HEK293T (cell line): ENCODE data around the gene PRSS48.

Experiments
- CTCF ChIA-PET: fragments of 350-600 bp; formaldehyde crosslinking; extraction: SDS; loops from one replicate; lab custom pipeline; 2021; ENCODE audit warnings: antibody characterized with exemption, inconsistent platforms; lab: Yijun Ruan, JAX
- POLR2A ChIA-PET: fragments of 350-600 bp; formaldehyde crosslinking; extraction: SDS; loops from one replicate; lab custom pipeline; 2020; ENCODE audit warnings: antibody characterized with exemption, inconsistent platforms; lab: Yijun Ruan, JAX
- DNase-seq: peaks from one replicate; pipeline ENCODE4 v3.0.0; 2012; ENCODE audit warnings: mixed read lengths; ENCODE audit errors: extremely low spot score
- ARNT ChIP-seq: fragments of 450-650 bp; IDR thresholded peaks from 2 replicates; pipeline ENCODE4 v1.6.1; 2017; ENCODE audit warnings: mild to moderate bottlenecking
- BHLHE40 ChIP-seq: fragments of 450-650 bp; IDR thresholded peaks from 2 replicates; pipeline ENCODE4 v1.6.1; 2016; ENCODE audit warnings: mild to moderate bottlenecking, moderate library complexity, borderline replicate concordance
- CTBP1 ChIP-seq: fragments of 450-650 bp; IDR thresholded peaks from 2 replicates; pipeline ENCODE4 v1.6.1; 2016; ENCODE audit warnings: borderline replicate concordance
- ELF4 ChIP-seq: fragments of 450-650 bp; IDR thresholded peaks from 2 replicates; pipeline ENCODE4 v1.6.1; 2017; ENCODE audit warnings: antibody characterized with exemption
- FOXA1 ChIP-seq: fragments of 450-650 bp; IDR thresholded peaks from 2 replicates; pipeline ENCODE4 v1.6.1; 2016; ENCODE audit warnings: mild to moderate bottlenecking
- FOXK2 ChIP-seq: fragments of 450-650 bp; IDR thresholded peaks from 2 replicates; pipeline ENCODE4 v1.6.1; 2016; ENCODE audit warnings: mild to moderate bottlenecking
- FOXM1 ChIP-seq: fragments of 450-650 bp; IDR thresholded peaks from 2 replicates; pipeline ENCODE4 v1.6.1; 2017; ENCODE audit warnings: mild to moderate bottlenecking, borderline replicate concordance
- HDGF ChIP-seq: fragments of 450-650 bp; IDR thresholded peaks from 2 replicates; pipeline ENCODE4 v1.6.1; 2017; ENCODE audit warnings: antibody characterized with exemption, borderline replicate concordance
- L3MBTL2 ChIP-seq: fragments of 450-650 bp; conservative IDR thresholded peaks from 2 replicates; pipeline ENCODE4 v1.6.1; 2016; ENCODE audit warnings: mild to moderate bottlenecking
- LEF1 ChIP-seq: fragments of 450-650 bp; IDR thresholded peaks from 2 replicates; pipeline ENCODE4 v1.6.1; 2017; ENCODE audit warnings: mild to moderate bottlenecking, borderline replicate concordance
- NFRKB ChIP-seq: fragments of 450-650 bp; IDR thresholded peaks from 2 replicates; pipeline ENCODE4 v1.6.1; 2016; ENCODE audit warnings: mild to moderate bottlenecking, moderate library complexity
- SP1 ChIP-seq: fragments of 450-650 bp; IDR thresholded peaks from 2 replicates; pipeline ENCODE4 v1.6.1; 2017
- SUZ12 ChIP-seq: fragments of 450-650 bp; IDR thresholded peaks from 2 replicates; pipeline ENCODE4 v1.6.1; 2016; ENCODE audit warnings: mild to moderate bottlenecking
- TARDBP ChIP-seq: fragments of 450-650 bp; IDR thresholded peaks from 2 replicates; pipeline ENCODE4 v1.6.1; 2016
- ZNF384 ChIP-seq: fragments of 450-650 bp; IDR thresholded peaks from 2 replicates; pipeline ENCODE4 v1.6.1; 2016
- TF ChIP-seq, protein P1 (sequence below): fragments of 450-650 bp; IDR thresholded peaks from 2 replicates; pipeline ENCODE4 v1.6.1; 2016

Gene PRSS48

DNA sequence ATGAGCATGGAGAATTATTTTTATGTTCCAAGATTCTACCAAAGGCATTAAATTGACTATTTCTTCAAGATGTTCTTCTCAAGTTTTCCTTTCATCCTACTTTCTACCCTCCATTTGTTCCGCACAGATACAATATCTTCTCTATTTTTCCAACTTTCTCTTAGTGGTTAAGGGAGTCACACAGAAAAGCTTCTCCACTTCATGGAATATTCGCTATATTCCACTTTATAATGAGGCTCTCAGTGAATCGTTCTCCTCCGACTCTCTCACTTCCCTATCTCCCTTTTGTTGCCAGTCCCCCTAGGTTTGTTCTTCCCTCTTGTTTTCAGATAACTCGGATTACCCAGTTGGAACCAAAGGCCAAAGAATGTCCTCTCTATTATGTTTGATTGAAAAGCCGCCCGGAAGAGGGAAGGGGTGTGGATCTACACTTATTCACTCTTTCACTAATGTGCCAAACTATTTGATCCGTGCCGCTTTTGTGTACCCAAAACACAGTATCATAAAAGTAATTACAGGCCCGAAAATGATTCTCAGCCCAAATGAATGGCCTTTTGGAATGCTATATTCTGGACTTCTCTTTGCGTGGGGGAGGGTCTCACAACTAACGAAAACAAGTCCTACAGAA lies 47.3 kb downstream of the PRSS48 start:
- POLR2A ChIA-PET: interaction anchor here (1.0 to 2.3 kb wide), 9 partner anchors 7 to 116 kb away, joined by 3 to 27 read pairs (median 6); partner anchors contain the start of gene PRSS48
- CTCF ChIA-PET: interaction anchor here (0.6 to 1.4 kb wide), 3 partner anchors 47 to 332 kb away, joined by 3 read pairs; partner anchors contain the start of gene PRSS48
- TF ChIP-seq, protein P1, sequence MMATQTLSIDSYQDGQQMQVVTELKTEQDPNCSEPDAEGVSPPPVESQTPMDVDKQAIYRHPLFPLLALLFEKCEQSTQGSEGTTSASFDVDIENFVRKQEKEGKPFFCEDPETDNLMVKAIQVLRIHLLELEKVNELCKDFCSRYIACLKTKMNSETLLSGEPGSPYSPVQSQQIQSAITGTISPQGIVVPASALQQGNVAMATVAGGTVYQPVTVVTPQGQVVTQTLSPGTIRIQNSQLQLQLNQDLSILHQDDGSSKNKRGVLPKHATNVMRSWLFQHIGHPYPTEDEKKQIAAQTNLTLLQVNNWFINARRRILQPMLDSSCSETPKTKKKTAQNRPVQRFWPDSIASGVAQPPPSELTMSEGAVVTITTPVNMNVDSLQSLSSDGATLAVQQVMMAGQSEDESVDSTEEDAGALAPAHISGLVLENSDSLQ: 0 out of 2 replicates have a peak, but pooled peaks have one; percentile 17
- no peak for TF ChIP-seq HDGF
- no peak for DNase-seq

DNA sequence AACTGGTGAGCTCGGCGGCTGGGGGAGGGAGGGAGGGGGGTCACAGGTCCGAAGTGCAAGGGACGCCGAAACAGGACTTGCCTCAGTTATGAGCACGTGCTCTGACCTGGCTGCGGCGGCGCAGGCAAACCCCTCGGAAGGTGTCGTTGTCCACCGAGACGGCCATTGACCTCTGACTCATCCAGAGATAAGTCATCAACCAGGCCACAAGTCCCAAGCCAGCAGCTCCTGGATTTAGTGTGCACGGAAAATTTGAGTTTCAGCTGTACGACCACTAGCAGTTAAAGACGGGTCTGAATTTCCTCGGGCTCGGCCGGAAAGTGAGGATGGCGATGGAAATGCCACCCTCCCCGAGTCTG lies 47.8 kb downstream of the PRSS48 start:
- POLR2A ChIA-PET: interaction anchor here (1.0 to 2.3 kb wide), 18 partner anchors 8 to 115 kb away, joined by 3 to 27 read pairs (median 5); partner anchors contain the start of gene PRSS48
- DNase-seq: peak; percentile 46
- TF ChIP-seq SUZ12 (no peak), L3MBTL2 (peak; percentile 66)
- CTCF ChIA-PET: interaction anchor here (0.6 kb wide), 2 partner anchors 209 to 332 kb away, joined by 3 read pairs; no protein-coding TSS in a partner anchor

DNA sequence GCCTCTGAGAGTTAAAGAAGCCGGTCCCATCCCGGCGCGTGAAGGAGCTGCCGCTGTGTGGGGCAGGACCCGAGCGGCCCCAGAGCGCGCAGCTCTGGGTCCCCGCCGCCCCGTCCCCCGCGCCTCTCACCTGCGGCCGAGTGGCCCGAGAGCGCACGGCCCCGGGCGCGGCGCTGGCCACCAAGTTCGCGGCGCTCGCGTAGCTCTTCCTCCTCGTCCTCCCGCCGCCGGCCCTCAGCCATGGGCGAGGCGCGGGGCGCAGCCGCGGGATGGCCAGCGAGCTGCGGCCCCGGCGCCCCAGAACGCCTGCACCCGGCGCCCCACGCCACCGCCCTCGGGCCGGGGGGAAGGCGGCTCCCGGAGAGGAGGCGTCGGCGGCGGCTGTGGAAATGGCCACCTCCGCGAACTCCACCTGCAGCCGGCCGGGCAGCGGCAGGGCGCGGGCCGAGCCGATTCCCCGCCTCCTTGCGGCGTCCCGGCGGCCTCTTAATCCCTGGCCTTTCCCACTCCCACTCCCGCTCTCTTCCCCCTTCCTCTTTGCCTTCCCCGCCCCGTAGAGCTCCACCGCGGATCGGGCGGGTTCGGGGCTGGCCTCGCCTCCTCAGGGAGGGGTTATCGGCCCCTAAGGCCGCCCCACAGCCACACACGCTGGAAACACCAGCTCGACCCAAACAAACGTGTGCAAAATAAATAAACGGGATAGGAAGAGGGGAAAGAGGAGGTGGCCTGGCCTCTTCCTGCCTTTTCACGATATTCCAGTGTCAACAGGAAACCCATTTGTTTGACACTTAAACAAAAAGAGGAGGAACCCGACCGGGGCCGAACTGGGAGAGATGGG lies 48.4 kb downstream of the PRSS48 start, which contains the start of gene SH3D19:
Gene SH3D19, minus strand, starts transcription at position 495 of the 838 bp plus-strand sequence. Its CDS starts 253 bp downstream, at position 242.
- TF ChIP-seq LEF1 (no peak), L3MBTL2 (peak; percentile 67)
- DNase-seq: peak; percentile 60
- ChIA-PET POLR2A (interaction anchor here (0.7 to 2.3 kb wide), 24 partner anchors 8 to 160 kb away, joined by 3 to 27 read pairs (median 4); partner anchors contain the start of genes FHIP1A and PRSS48), CTCF (no interaction called here)

DNA sequence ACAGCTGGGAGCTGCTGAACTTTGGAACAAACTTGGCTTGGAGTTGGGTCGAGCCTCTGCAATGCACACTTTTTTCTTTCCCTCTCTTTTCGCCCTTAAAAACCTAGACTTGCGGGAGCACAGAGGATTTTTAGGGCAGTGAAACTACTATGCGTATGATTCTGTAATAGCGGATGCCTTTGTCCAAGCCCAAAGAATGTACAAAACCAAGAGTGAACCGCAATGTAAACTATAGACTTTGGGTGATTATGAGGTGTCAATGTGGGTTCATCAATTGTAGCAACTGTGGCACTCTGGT lies 48.9 kb downstream of the PRSS48 start:
- ChIA-PET CTCF (no interaction called here), POLR2A (interaction anchor here (0.7 to 2.3 kb wide), 19 partner anchors 8 to 160 kb away, joined by 3 to 27 read pairs (median 5); partner anchors contain the start of genes FHIP1A and PRSS48)
- no peak for TF ChIP-seq FOXK2
- TF ChIP-seq HDGF: no peak
- no peak for TF ChIP-seq FOXM1
- peak; percentile 9; the same call in 1 of the 2 replicates for TF ChIP-seq L3MBTL2
- no peak for TF ChIP-seq LEF1
- TF ChIP-seq SUZ12: no peak
- DNase-seq: no peak

DNA sequence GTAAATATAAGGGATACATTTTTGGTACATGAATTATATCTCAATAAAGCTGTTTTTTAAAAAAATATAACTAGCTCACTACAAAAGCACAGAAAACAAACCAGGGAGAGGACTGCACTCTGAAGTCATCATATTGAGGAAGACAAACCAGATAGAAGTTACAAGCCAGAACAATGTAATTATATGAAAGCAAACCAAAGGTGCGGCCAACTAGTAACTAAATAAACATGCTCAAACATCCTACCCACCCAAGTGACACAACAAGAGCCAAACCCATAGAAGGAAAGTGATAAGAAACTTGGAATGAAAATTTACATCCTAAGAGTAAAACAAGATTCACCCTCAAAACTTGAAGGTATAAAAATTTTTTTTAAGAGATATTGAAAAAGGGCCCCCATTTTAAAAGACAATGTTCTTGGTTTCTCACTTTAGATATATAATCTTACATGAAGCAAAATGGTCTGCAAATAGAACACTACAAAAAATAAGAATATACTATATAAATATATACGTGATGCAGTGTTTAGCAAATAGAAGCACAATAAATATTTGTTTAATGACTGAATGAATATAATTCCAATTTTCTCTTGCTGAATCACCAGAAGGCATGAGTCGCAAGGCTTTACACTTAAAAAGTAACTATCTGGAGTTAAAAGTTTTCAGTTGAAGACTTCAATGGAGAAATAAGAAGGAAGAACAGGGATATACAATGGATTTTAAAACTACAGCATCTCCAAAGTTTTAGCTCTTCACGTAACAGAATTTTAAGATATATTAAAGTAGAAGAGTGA lies 52.5 kb downstream of the PRSS48 start:
- CTCF ChIA-PET: no interaction called here
- TF ChIP-seq ZNF384: no peak
- TF ChIP-seq NFRKB: no peak
- no peak for TF ChIP-seq LEF1
- no peak for TF ChIP-seq FOXK2
- TF ChIP-seq ARNT: no peak
- TF ChIP-seq FOXM1: no peak
- TF ChIP-seq ELF4: no peak
- no peak for TF ChIP-seq SUZ12
- no peak for TF ChIP-seq BHLHE40
- no peak for TF ChIP-seq FOXA1
- POLR2A ChIA-PET: no interaction called here
- no peak for DNase-seq

DNA sequence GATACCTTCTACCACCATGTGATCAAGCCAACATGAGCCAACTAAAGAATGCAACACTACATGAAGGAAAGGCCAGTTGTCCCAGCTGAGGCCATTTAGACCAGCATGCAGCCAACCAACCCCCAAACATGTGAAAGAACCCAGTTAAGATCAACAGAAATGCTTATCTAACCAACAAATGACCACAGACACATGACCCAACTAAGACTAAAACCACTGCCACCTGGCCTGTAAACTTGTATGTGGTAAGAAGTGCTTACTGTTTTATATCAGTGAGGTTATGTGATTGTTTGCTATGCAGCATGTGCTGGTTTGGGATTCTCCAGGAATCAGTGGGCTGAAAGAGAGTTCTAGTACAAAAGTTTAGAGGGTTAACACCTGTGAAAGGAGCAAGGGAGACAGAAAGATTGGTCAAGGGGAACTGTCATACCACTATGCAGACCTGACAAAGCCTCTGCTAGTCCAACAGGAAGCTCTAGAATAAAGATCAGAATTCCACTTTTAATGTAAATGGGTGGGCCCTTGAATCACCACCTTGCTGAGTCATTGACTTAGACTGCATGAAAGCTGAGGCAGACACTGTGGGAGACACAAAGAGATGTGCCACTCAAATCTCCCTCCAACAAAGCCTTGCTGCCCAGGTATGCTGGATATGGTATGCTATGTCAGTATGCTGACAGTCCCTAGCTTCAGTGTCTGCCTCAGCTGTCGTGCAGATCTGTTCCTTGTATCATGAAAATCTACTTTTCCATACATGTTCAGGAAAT lies 54.5 kb downstream of the PRSS48 start:
- no peak for TF ChIP-seq ELF4
- no peak for TF ChIP-seq SUZ12
- no peak for TF ChIP-seq ZNF384
- no peak for TF ChIP-seq SP1
- TF ChIP-seq ARNT: no peak
- TF ChIP-seq CTBP1: no peak
- TF ChIP-seq LEF1: no peak
- no peak for TF ChIP-seq FOXM1

DNA sequence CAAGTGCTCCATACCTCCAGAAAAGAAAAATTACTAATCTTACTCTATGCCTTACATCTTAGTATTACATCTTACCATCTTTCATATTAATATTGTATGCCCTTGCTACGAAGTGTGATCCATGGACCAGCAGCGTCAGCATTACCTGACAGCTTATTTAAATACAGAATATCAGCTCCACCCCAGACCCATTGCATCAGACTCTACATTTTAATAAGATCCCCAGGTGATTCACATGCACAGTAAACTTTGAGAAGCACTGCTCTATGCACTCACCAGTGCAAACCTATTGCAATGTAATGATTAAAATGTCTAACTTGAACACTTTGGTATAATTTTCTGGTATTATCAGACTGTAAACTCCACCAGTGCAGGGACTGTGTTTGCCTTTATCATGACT lies 62.5 kb downstream of the PRSS48 start:
- POLR2A ChIA-PET: interaction anchor here (0.9 kb wide), 1 partner anchor 14 kb away, joined by 4 read pairs; the partner anchor contains the start of gene SH3D19
- DNase-seq: no peak
- CTCF ChIA-PET: interaction anchor here (0.6 kb wide), 4 partner anchors 8 to 265 kb away, joined by 3 to 9 read pairs (median 6); no protein-coding TSS in a partner anchor

More for the DNA sequence above, 54.5 kb downstream of the PRSS48 start:
- POLR2A ChIA-PET: no interaction called here
- DNase-seq: no peak
- CTCF ChIA-PET: no interaction called here

More for the DNA sequence above, 62.5 kb downstream of the PRSS48 start:
- TF ChIP-seq SP1 (no peak), FOXA1 (no peak), ELF4 (no peak), NFRKB (no peak), L3MBTL2 (no peak), BHLHE40 (no peak), TARDBP (no peak), FOXM1 (no peak), LEF1 (no peak), CTBP1 (no peak), ZNF384 (no peak), ARNT (no peak)
- TF ChIP-seq, protein P1: no peak
